ENCODE data around the gene RPL26.
"Not testable (repeated sequence)": the region's sequence is repeated elsewhere in the genome, so short reads cannot be mapped to it uniquely, and the experiment has no call there.

Gene RPL26

GRCh38 chr17:8362651-8363332 lies 20.2 kb downstream of the RPL26 start:
- DNase-seq, result no peak

GRCh38 chr17:8360751-8361150 lies 22.2 kb downstream of the RPL26 start:
- DNase-seq, result no peak

GRCh38 chr17:8360260-8360659 lies 22.7 kb downstream of the RPL26 start:
- no peak for DNase-seq

GRCh38 chr17:8359769-8360168 lies 23.2 kb downstream of the RPL26 start:
- DNase-seq, result peak; percentile 51

- no peak for DNase-seq
Measured at GRCh38 chr17:8357910-8358309, 25.1 kb downstream of the RPL26 start.

- DNase-seq, result no peak
Measured at GRCh38 chr17:8354236-8354635, 28.8 kb downstream of the RPL26 start.

- no peak for DNase-seq
Measured at GRCh38 chr17:8353736-8354135, 29.3 kb downstream of the RPL26 start.

GRCh38 chr17:8350339-8350738 lies 32.7 kb downstream of the RPL26 start:
- DNase-seq, result no peak

- not testable (repeated sequence) for DNase-seq
Measured at GRCh38 chr17:8347001-8347400, 36.0 kb downstream of the RPL26 start.

- DNase-seq, result no peak
Measured at GRCh38 chr17:8345951-8346665, 36.9 kb downstream of the RPL26 start.

- DNase-seq, result no peak
Measured at GRCh38 chr17:8345052-8345690, 37.8 kb downstream of the RPL26 start.

GRCh38 chr17:8341456-8341855 lies 41.5 kb downstream of the RPL26 start:
- DNase-seq, result no peak

GRCh38 chr17:8339540-8339939 lies 43.5 kb downstream of the RPL26 start, which contains the start of gene ODF4:
TSS of gene ODF4 (plus strand) at chr17:8339840. CDS start at chr17:8340052, 212 bp downstream.
- no peak for DNase-seq

GRCh38 chr17:8338753-8339140 lies 44.2 kb downstream of the RPL26 start:
- DNase-seq, result no peak

GRCh38 chr17:8337802-8338752 lies 44.9 kb downstream of the RPL26 start:
- no peak for DNase-seq

GRCh38 chr17:8333281-8333680 lies 49.7 kb downstream of the RPL26 start:
- no peak for DNase-seq

GRCh38 chr17:8332688-8333087 lies 50.3 kb downstream of the RPL26 start:
- no peak for DNase-seq

GRCh38 chr17:8332128-8332527 lies 50.9 kb downstream of the RPL26 start:
- DNase-seq, result no peak

Data from SHP77 treated with DMSO at 0.1 percent for 48 hours (cell line).